SK-N-MC (cell line): Measurements from ENCODE around the gene CPOX.

Experiments
- DNase-seq: peaks from one replicate; pipeline ENCODE4 v3.0.0-alpha.2; 2011; ENCODE audit warnings: low read depth, low spot score
- H3K27ac ChIP-seq: fragments of 200-600 bp; sonication (generic); 2 replicates; pipeline ENCODE4 v1.5.1; 2016; ENCODE audit warnings: mixed run types
- H3K36me3 ChIP-seq: fragments of 200-600 bp; sonication (generic); 2 replicates; pipeline ENCODE4 v1.6.1; 2017; ENCODE audit warnings: antibody characterized with exemption, low read length, mixed read lengths; ENCODE audit not compliant: insufficient read depth
- H3K4me3 ChIP-seq: fragments of 200-600 bp; sonication (generic); 2 replicates; pipeline ENCODE4 v1.5.1; 2016
- H3K9ac ChIP-seq: fragments of 200-600 bp; sonication (generic); 2 replicates; pipeline ENCODE4 v1.8.0; 2017; ENCODE audit warnings: mixed run types, mixed read lengths; ENCODE audit not compliant: insufficient read length
- H3K9me3 ChIP-seq: fragments of 200-600 bp; sonication (generic); 2 replicates; pipeline ENCODE4 v1.6.1; 2017; ENCODE audit warnings: low read depth, mild to moderate bottlenecking, antibody characterized with exemption, low read length, moderate library complexity, mixed read lengths
- EZH2 ChIP-seq: fragments of 200-600 bp; sonication (generic); IDR thresholded peaks from one replicate; pipeline ENCODE4 v1.6.1; 2017; ENCODE audit warnings: antibody characterized with exemption
- FOXP2 ChIP-seq: optimal IDR thresholded peaks from 2 replicates; pipeline ENCODE3; 2011; ENCODE audit warnings: mild to moderate bottlenecking, moderate library complexity; ENCODE audit not compliant: insufficient read depth; ENCODE audit errors: extremely low read length, control extremely low read depth
- POLR2AphosphoS5 ChIP-seq: IDR thresholded peaks from 2 replicates; pipeline ENCODE4 v1.6.1; 2012; ENCODE audit warnings: mild to moderate bottlenecking, low read depth, low read length, borderline replicate concordance

Gene CPOX

DNA sequence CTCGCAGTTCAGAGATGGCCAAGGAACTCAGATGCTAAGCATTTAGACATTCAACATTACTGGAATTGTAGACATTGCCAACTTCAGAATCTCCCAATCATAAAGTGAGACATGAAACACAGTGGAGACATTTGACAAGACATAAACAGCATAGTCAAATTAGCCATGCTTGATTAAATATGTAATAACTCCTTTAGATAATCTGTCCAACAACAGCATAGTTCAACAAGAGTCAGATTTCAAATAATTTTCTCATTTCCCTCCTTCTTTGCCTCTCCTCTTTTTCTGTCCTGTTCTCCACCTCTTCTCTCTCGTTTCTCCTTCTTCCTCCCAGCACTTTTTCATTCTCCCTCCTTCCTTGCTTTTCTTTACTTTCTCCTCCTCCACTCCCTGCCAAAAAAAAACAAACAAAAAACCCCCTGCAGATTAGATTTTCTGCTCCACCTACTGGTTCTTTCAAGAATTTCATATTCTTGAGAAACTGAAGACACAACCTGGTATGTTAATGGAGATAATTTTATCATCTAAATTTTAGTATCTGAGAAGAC, 20.2 kb downstream of the CPOX start:
- DNase-seq = no peak
- Histone ChIP-seq H3K36me3 (peaks cover 3% of the 10 kb centered on the region; the same call in 1 of the 2 replicates), H3K9me3 (no peaks in the 10 kb centered on the region), H3K4me3 (no peak overlapping the region), H3K27ac (no peak overlapping the region), H3K9ac (no peak overlapping the region)
- no peak for TF ChIP-seq POLR2AphosphoS5
- no peak for TF ChIP-seq EZH2
- TF ChIP-seq FOXP2 = no peak

DNA sequence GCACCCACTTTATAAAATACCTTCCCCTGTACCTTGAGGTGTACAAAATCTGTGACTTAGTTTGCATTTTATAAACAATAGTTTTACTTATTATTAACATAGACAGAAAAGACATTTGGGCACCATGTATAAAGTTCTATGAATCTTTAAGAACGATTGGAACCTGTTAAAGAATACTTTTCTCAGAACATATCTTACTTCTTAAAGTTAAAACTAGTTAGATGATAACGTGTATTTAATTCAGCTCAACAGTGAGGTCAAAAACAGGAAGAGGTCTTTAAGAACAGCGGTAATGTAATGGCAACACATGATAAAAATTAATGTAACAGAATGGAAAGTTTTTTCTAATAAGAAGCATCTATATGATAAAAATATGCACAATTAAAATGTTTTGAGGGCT, 25.0 kb downstream of the CPOX start:
- Histone ChIP-seq H3K9me3 (no peaks in the 10 kb centered on the region), H3K36me3 (no peaks in the 10 kb centered on the region), H3K4me3 (no peak overlapping the region), H3K9ac (no peak overlapping the region), H3K27ac (no peak overlapping the region)
- DNase-seq = no peak
- TF ChIP-seq EZH2 = no peak
- TF ChIP-seq FOXP2 = no peak
- no peak for TF ChIP-seq POLR2AphosphoS5

DNA sequence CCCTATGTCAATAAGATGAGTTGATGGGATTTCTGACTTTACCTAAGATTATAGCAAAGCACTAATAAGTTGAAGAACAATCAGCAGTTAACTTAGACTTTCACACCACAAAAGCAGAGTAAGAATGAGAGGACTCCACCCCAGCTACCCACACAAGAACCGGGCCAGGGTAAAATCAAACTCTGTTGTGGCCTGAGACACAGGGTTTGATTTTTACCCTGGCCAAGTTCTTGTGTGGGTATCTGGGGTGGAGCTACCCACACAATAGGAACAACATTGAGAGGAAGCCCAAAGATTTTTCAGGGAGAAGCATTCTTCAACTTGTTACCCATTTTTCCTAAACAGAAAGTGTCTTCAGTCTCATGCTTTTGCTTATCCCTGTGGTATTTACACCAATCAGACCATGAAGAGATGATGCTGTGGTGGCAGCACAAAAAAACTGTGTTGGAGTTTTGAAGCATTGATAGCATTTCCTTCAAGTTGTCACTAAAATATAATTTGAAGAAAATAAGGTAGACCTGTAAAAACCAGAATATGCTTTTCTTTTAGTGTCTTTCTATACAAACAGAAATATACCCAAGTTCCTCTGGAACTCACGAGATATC, 25.6 kb downstream of the CPOX start:
- H3K27ac ChIP-seq = no peak overlapping the region
- TF ChIP-seq FOXP2 (no peak), EZH2 (no peak), POLR2AphosphoS5 (no peak)

DNA sequence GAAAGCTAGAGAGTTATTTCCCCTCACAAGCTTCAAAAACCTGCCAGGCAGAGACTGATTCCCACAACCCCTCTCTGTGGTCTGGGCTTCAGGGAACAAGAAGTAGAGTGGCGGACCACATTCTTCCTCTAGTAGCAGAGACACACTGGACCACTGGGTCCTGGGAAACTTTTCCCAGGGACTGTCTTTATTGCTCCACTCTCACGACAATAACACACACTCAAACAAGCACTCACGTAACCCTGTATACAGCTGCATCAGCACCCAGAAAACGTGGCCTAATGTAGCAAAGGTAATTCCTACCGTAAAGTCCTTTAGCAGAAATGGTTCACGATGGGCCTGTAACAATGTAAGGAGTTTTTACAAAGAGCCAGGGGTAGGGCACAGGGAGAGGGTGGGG, 27.6 kb downstream of the CPOX start:
- H3K27ac ChIP-seq = no peak overlapping the region
- H3K36me3 ChIP-seq = no peaks in the 10 kb centered on the region
- H3K9me3 ChIP-seq = no peaks in the 10 kb centered on the region
- no peak overlapping the region for H3K9ac ChIP-seq
- DNase-seq = no peak
- no peak for TF ChIP-seq POLR2AphosphoS5
- no peak for TF ChIP-seq EZH2
- no peak for TF ChIP-seq FOXP2
- no peak overlapping the region for H3K4me3 ChIP-seq

More for the DNA sequence above, 25.6 kb downstream of the CPOX start:
- Histone ChIP-seq H3K36me3 (no peaks in the 10 kb centered on the region), H3K9ac (no peak overlapping the region), H3K4me3 (no peak overlapping the region), H3K9me3 (no peaks in the 10 kb centered on the region)
- no peak for DNase-seq

DNA sequence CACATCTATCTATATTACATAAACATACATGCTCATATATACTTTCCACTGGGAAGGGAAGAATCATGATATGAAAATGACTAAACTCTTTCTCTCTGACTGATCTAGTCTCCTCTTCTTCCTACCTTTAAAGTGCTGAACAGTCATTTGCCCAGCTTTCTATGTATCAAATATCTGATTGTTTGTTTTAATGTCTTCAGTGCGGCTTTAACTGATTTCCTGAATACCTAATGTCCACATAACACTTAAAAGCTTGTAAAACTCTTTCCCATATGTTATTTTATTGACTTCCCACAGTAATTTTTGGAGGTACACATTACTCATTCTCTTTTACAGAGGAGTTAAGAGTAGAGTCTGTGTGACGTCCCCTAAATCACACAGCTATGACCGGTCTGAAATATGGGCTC, 28.2 kb downstream of the CPOX start:
- DNase-seq = no peak
- Histone ChIP-seq H3K9ac (no peak overlapping the region), H3K36me3 (no peaks in the 10 kb centered on the region), H3K4me3 (no peak overlapping the region), H3K27ac (no peak overlapping the region), H3K9me3 (no peaks in the 10 kb centered on the region)
- TF ChIP-seq POLR2AphosphoS5 (no peak), FOXP2 (no peak), EZH2 (no peak)

DNA sequence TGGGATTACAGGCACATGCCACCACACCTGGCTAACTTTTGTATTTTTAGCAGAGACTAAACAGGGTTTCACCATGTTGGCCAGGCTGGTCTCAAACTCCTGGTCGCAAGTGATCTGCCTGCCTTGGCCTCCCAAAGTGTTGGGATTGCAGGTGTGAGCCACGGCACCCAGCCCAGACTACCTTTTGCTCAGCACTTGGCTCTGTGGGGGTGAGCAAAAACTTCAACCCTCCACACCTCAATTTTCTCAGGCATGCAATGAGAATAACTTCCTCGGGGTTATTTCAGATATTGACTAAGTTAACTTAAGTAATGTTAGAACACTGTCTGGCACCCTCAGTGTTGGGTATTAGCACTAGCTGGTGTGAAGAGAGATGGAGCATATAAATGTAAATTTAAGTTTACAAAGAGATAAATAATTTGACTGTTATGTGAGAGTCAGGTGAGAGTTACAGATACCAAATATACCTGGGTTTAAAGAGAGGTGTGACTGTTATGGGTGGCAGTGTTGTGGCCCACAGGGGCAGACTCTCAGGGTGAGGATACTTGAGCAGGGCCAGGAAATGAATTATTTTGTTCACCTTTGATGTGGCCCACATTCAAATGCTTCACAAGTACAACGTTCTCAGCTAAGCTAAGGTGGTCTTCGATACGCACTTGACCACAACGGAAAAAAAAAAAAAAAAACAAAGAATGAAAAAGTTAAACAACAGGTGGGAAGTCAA, 29.0 kb downstream of the CPOX start:
- Histone ChIP-seq H3K9me3 (no peaks in the 10 kb centered on the region), H3K4me3 (no peak overlapping the region), H3K27ac (no peak overlapping the region), H3K36me3 (no peaks in the 10 kb centered on the region), H3K9ac (no peak overlapping the region)
- DNase-seq = no peak
- TF ChIP-seq FOXP2 = no peak
- no peak for TF ChIP-seq POLR2AphosphoS5
- TF ChIP-seq EZH2 = no peak

DNA sequence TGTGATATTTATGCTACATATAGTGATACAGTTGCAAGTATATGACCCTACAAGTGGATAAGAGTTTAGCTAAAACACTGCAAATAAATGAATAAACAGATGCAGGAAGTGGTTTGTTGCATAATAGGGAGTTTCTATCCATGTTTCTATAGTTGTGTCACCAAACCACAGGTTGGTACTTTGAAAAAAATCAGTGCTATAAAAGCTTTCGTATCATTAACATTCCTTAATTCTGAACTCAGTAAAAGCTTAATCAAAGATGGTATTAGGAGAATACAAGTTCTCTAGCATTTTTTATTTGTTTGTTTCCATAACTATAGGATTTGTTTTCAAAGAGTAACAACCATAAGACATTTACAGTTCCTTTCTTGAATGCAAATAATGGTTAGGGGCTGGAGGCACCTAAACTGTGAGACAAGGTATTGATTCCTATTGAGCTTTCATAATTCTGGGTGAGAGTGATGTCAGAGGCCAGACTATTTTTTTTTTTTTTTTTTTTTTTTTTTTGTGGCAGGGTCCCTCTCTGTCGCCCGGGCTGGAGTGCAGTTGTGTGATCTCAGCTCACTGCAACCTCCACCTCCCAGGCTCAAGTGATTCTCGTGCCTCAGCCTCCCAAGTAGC, 29.6 kb downstream of the CPOX start:
- H3K4me3 ChIP-seq = no peak overlapping the region
- no peak for TF ChIP-seq POLR2AphosphoS5
- no peak for TF ChIP-seq EZH2
- no peak for TF ChIP-seq FOXP2
- no peaks in the 10 kb centered on the region for H3K9me3 ChIP-seq
- DNase-seq = peak; percentile 34
- no peak overlapping the region for H3K27ac ChIP-seq
- no peak overlapping the region for H3K9ac ChIP-seq
- no peaks in the 10 kb centered on the region for H3K36me3 ChIP-seq

DNA sequence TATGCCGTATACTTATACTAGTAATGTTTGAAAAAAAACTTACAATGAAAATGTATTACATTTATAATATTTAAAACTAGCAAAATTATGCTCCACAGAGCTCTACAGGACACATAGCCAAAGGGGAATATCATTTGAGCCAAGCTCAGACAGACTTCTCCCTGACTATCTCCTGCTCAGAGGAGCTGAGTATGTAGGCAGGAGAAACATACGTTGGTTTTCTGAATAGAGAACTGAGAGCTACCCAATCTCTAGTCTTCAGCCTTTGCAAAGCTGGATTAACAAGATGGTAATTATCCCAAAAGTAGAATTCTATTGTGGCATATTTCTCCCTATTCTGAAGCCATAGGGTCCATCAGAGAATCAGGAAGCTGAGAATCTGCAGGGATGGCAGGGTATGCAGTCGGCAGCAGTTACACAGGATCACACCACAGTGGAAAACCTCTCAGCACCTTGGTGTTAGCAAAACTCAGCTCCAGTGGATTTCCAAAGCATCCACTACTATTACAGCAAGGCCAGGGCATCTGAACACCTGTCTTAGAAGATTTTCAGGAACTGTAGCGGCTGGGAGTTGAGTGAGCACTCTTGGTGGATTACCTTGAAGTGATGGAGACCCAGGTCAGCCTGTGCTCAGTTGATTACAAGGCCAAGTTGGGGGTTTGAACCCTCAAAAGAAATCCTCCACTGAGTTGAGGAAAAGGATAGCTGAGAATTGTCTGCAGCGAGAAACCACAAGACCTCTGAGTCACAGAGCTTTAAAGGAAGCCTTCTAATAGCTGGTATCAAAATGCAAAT, 31.5 kb downstream of the CPOX start:
- Histone ChIP-seq H3K27ac (no peak overlapping the region), H3K36me3 (no peaks in the 10 kb centered on the region), H3K9ac (no peak overlapping the region), H3K9me3 (no peaks in the 10 kb centered on the region), H3K4me3 (no peak overlapping the region)
- DNase-seq = no peak
- no peak for TF ChIP-seq POLR2AphosphoS5
- no peak for TF ChIP-seq EZH2
- TF ChIP-seq FOXP2 = no peak
